ENCODE results near the gene TGFBRAP1.

TGFBRAP1 gene

GRCh38 chr2:105249891-105250290 is 79.6 kb downstream of the TGFBRAP1 start:
- no peak for TF ChIP-seq MYC (IDR thresholded peaks at IDR 0.05; ENCODE audit: low read depth, low read length)
- no peak for TF ChIP-seq MAX (IDR thresholded peaks at IDR 0.05; ENCODE audit: low read depth, low read length)
- TF ChIP-seq POLR2A (IDR thresholded peaks at IDR 0.05; ENCODE audit: extremely low read depth, insufficient read length): no peak
- no peak for TF ChIP-seq CTCF (IDR thresholded peaks at IDR 0.05; ENCODE audit: low read depth, low read length)
- H3K4me3 ChIP-seq (ENCODE audit: low read depth, low read length): no peak overlapping the region
- DNase-seq (ENCODE audit: low read depth): no peak

- no peak for DNase-seq (ENCODE audit: low read depth)
- TF ChIP-seq MYC (IDR thresholded peaks at IDR 0.05; ENCODE audit: low read depth, low read length): no peak
- no peak for TF ChIP-seq MAX (IDR thresholded peaks at IDR 0.05; ENCODE audit: low read depth, low read length)
- TF ChIP-seq CTCF (IDR thresholded peaks at IDR 0.05; ENCODE audit: low read depth, low read length): no peak
- no peak for TF ChIP-seq POLR2A (IDR thresholded peaks at IDR 0.05; ENCODE audit: extremely low read depth, insufficient read length)
- no peak overlapping the region for H3K4me3 ChIP-seq (ENCODE audit: low read depth, low read length)
Observed at GRCh38 chr2:105249181-105249580, 80.4 kb downstream of the TGFBRAP1 start.

GRCh38 chr2:105248316-105249070 is 81.0 kb downstream of the TGFBRAP1 start:
- H3K4me3 ChIP-seq (ENCODE audit: low read depth, low read length): no peak overlapping the region
- no peak for DNase-seq (ENCODE audit: low read depth)
- TF ChIP-seq CTCF (IDR thresholded peaks at IDR 0.05; ENCODE audit: low read depth, low read length) (no peak), POLR2A (IDR thresholded peaks at IDR 0.05; ENCODE audit: extremely low read depth, insufficient read length) (no peak), MAX (IDR thresholded peaks at IDR 0.05; ENCODE audit: low read depth, low read length) (no peak), MYC (IDR thresholded peaks at IDR 0.05; ENCODE audit: low read depth, low read length) (no peak)

- H3K4me3 ChIP-seq (ENCODE audit: low read depth, low read length): no peak overlapping the region
- DNase-seq (ENCODE audit: low read depth): peak; percentile 18
- no peak for TF ChIP-seq CTCF (IDR thresholded peaks at IDR 0.05; ENCODE audit: low read depth, low read length)
Observed at GRCh38 chr2:105244451-105244850, 85.1 kb downstream of the TGFBRAP1 start.

- no peak overlapping the region for H3K4me3 ChIP-seq (ENCODE audit: low read depth, low read length)
- no peak for DNase-seq (ENCODE audit: low read depth)
- TF ChIP-seq CTCF (IDR thresholded peaks at IDR 0.05; ENCODE audit: low read depth, low read length): peak; percentile 32
- TF ChIP-seq POLR2A (IDR thresholded peaks at IDR 0.05; ENCODE audit: extremely low read depth, insufficient read length): no peak
- no peak for TF ChIP-seq MYC (IDR thresholded peaks at IDR 0.05; ENCODE audit: low read depth, low read length)
- TF ChIP-seq MAX (IDR thresholded peaks at IDR 0.05; ENCODE audit: low read depth, low read length): no peak
Observed at GRCh38 chr2:105243961-105244360, 85.6 kb downstream of the TGFBRAP1 start.
